ENCODE measurements around the gene SHANK1.

Gene SHANK1

GRCh38 chr19:50706387-50706786 is 13.2 kb downstream of the SHANK1 start:
- no peak overlapping the region for H3K9ac ChIP-seq (ENCODE audit: low read depth, low read length, poor library complexity)
- H3K27me3 ChIP-seq (ENCODE audit: control insufficient read depth in 3 of 3, insufficient read depth in 3 of 3, low read depth in 1 of 3, low read length in 3 of 3) = no peaks in the 10 kb centered on the region
- H3K27ac ChIP-seq (replicated peaks; ENCODE audit: low read length) = no peak overlapping the region
- no peak overlapping the region for H2BK5ac ChIP-seq (ENCODE audit: low read length)
- H4K8ac ChIP-seq (ENCODE audit: low read depth, low read length) = peak overlapping the region; percentile 68
- H3K4me3 ChIP-seq (ENCODE audit: low read length in 2 of 2) = no peak overlapping the region
- H3K36me3 ChIP-seq (replicated peaks in 1 of 2; ENCODE audit: control insufficient read depth in 2 of 2, insufficient read depth in 2 of 2, low read length in 2 of 2) = peaks cover 12 to 15% of the 10 kb centered on the region in 2 donors
- no peak overlapping the region for H2AK5ac ChIP-seq (ENCODE audit: low read depth, low read length)
- no peak overlapping the region for H3K14ac ChIP-seq (ENCODE audit: low read length)
- H2BK15ac ChIP-seq (ENCODE audit: low read length) = no peak overlapping the region
- peaks cover 0 to 2% of the 10 kb centered on the region in 2 donors for H3K9me3 ChIP-seq (replicated peaks in 1 of 2; ENCODE audit: control insufficient read depth in 2 of 2, insufficient read depth in 1 of 2, low read depth in 1 of 2, low read length in 2 of 2)
- no peak overlapping the region for H4K91ac ChIP-seq (ENCODE audit: low read depth, low read length, poor library complexity)
- no peak overlapping the region for H2BK12ac ChIP-seq (ENCODE audit: low read length)
- no peak overlapping the region for H2AFZ ChIP-seq (ENCODE audit: low read length)
- no peak overlapping the region for H3K4ac ChIP-seq (ENCODE audit: low read length)
- no peaks in the 10 kb centered on the region for H3K4me1 ChIP-seq (ENCODE audit: control insufficient read depth in 2 of 2, insufficient read depth in 1 of 2, low read depth in 1 of 2, low read length in 2 of 2)
- no CpG with 5 or more reads among the region's 5 CpGs for WGBS, 2 donors (ENCODE audit: extremely low coverage in 2 of 2, insufficient read length in 2 of 2, insufficient replicate concordance in 1 of 2)
- H3K79me1 ChIP-seq (ENCODE audit: low read depth, low read length) = no peaks in the 10 kb centered on the region
- H3K4me2 ChIP-seq (ENCODE audit: insufficient read depth, low read length, poor library complexity, severe bottlenecking) = no peak overlapping the region
- no peak overlapping the region for H3K18ac ChIP-seq (ENCODE audit: low read length)
- DNase-seq (ENCODE audit: low spot score) = no peak
- H3K23ac ChIP-seq (ENCODE audit: low read depth, low read length, poor library complexity) = no peak overlapping the region
- H2BK120ac ChIP-seq (ENCODE audit: low read depth, low read length) = no peak overlapping the region

GRCh38 chr19:50705422-50706019 is 14.1 kb downstream of the SHANK1 start:
- H3K9me3 ChIP-seq (replicated peaks in 1 of 2; ENCODE audit: control insufficient read depth in 2 of 2, insufficient read depth in 1 of 2, low read depth in 1 of 2, low read length in 2 of 2) = peaks cover 0 to 2% of the 10 kb centered on the region in 2 donors
- peaks cover 7% of the 10 kb centered on the region in 2 donors for H3K36me3 ChIP-seq (replicated peaks in 1 of 2; ENCODE audit: control insufficient read depth in 2 of 2, insufficient read depth in 2 of 2, low read length in 2 of 2)
- H3K79me1 ChIP-seq (ENCODE audit: low read depth, low read length) = no peaks in the 10 kb centered on the region
- H3K27me3 ChIP-seq (ENCODE audit: control insufficient read depth in 3 of 3, insufficient read depth in 3 of 3, low read depth in 1 of 3, low read length in 3 of 3) = no peaks in the 10 kb centered on the region
- no peak overlapping the region for H2BK15ac ChIP-seq (ENCODE audit: low read length)
- no peak overlapping the region for H2BK5ac ChIP-seq (ENCODE audit: low read length)
- H3K14ac ChIP-seq (ENCODE audit: low read length) = no peak overlapping the region
- H3K4me1 ChIP-seq (ENCODE audit: control insufficient read depth in 2 of 2, insufficient read depth in 1 of 2, low read depth in 1 of 2, low read length in 2 of 2) = no peaks in the 10 kb centered on the region
- no peak overlapping the region for H3K4me3 ChIP-seq (ENCODE audit: low read length in 2 of 2)
- DNase-seq (ENCODE audit: low spot score) = no peak
- H3K4ac ChIP-seq (ENCODE audit: low read length) = no peak overlapping the region
- H4K8ac ChIP-seq (ENCODE audit: low read depth, low read length) = no peak overlapping the region
- no CpG with 5 or more reads among the region's 9 CpGs for WGBS, 2 donors (ENCODE audit: extremely low coverage in 2 of 2, insufficient read length in 2 of 2, insufficient replicate concordance in 1 of 2)
- H3K23ac ChIP-seq (ENCODE audit: low read depth, low read length, poor library complexity) = no peak overlapping the region
- H3K4me2 ChIP-seq (ENCODE audit: insufficient read depth, low read length, poor library complexity, severe bottlenecking) = no peak overlapping the region
- no peak overlapping the region for H2AFZ ChIP-seq (ENCODE audit: low read length)
- no peak overlapping the region for H2AK5ac ChIP-seq (ENCODE audit: low read depth, low read length)
- no peak overlapping the region for H3K9ac ChIP-seq (ENCODE audit: low read depth, low read length, poor library complexity)
- H3K27ac ChIP-seq (replicated peaks; ENCODE audit: low read length) = no peak overlapping the region
- H2BK120ac ChIP-seq (ENCODE audit: low read depth, low read length) = no peak overlapping the region
- H4K91ac ChIP-seq (ENCODE audit: low read depth, low read length, poor library complexity) = no peak overlapping the region
- H3K18ac ChIP-seq (ENCODE audit: low read length) = no peak overlapping the region
- H2BK12ac ChIP-seq (ENCODE audit: low read length) = no peak overlapping the region

- Histone ChIP-seq H2AFZ (ENCODE audit: low read length) (no peak overlapping the region), H3K4me1 (ENCODE audit: control insufficient read depth in 2 of 2, insufficient read depth in 1 of 2, low read depth in 1 of 2, low read length in 2 of 2) (no peaks in the 10 kb centered on the region), H2BK5ac (ENCODE audit: low read length) (no peak overlapping the region), H3K9me3 (replicated peaks in 1 of 2; ENCODE audit: control insufficient read depth in 2 of 2, insufficient read depth in 1 of 2, low read depth in 1 of 2, low read length in 2 of 2) (peaks cover 0 to 2% of the 10 kb centered on the region in 2 donors), H3K27ac (replicated peaks; ENCODE audit: low read length) (no peak overlapping the region), H2BK15ac (ENCODE audit: low read length) (no peak overlapping the region), H2BK120ac (ENCODE audit: low read depth, low read length) (no peak overlapping the region), H2BK12ac (ENCODE audit: low read length) (no peak overlapping the region), H3K4ac (ENCODE audit: low read length) (no peak overlapping the region), H3K36me3 (replicated peaks in 1 of 2; ENCODE audit: control insufficient read depth in 2 of 2, insufficient read depth in 2 of 2, low read length in 2 of 2) (peaks cover 2 to 3% of the 10 kb centered on the region in 2 donors), H3K4me3 (ENCODE audit: low read length in 2 of 2) (no peak overlapping the region), H3K14ac (ENCODE audit: low read length) (no peak overlapping the region), H3K27me3 (ENCODE audit: control insufficient read depth in 3 of 3, insufficient read depth in 3 of 3, low read depth in 1 of 3, low read length in 3 of 3) (no peaks in the 10 kb centered on the region), H2AK5ac (ENCODE audit: low read depth, low read length) (no peak overlapping the region), H3K23ac (ENCODE audit: low read depth, low read length, poor library complexity) (peak overlapping the region; percentile 66), H3K18ac (ENCODE audit: low read length) (no peak overlapping the region), H3K4me2 (ENCODE audit: insufficient read depth, low read length, poor library complexity, severe bottlenecking) (no peak overlapping the region), H4K8ac (ENCODE audit: low read depth, low read length) (no peak overlapping the region), H4K91ac (ENCODE audit: low read depth, low read length, poor library complexity) (no peak overlapping the region), H3K9ac (ENCODE audit: low read depth, low read length, poor library complexity) (peak overlapping the region; percentile 30), H3K79me1 (ENCODE audit: low read depth, low read length) (no peaks in the 10 kb centered on the region)
- no peak for DNase-seq (ENCODE audit: low spot score)
- no CpG with 5 or more reads among the region's 22 CpGs for WGBS, 2 donors (ENCODE audit: extremely low coverage in 2 of 2, insufficient read length in 2 of 2, insufficient replicate concordance in 1 of 2)
These were observed 15.4 kb downstream of the SHANK1 start for GRCh38 chr19:50703915-50704796.

Measured in neuronal stem cell (in vitro differentiated cells).